ENCODE measurements around the gene SLC25A19.

DNA sequence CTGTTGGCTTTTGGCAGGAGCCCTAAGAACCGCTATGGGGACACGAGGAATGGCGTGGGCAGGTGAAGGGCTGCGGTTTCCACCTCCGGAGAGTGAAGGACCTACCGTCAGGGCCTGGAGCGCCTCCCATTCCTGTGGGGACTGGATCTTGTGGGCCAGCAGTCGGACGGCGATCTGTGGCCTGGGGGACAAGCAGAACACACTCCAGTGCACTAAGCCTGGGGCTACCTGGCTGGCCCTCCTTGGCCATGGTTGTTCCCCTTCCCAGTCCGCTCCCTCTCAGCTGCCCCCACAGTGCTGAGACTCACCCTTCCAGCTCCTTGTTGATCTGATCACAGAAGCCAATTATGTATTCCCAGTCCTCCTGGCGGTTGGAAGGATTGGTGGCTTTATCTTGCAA, 42.8 kb downstream of the SLC25A19 start:
- TF ChIP-seq, protein P1, sequence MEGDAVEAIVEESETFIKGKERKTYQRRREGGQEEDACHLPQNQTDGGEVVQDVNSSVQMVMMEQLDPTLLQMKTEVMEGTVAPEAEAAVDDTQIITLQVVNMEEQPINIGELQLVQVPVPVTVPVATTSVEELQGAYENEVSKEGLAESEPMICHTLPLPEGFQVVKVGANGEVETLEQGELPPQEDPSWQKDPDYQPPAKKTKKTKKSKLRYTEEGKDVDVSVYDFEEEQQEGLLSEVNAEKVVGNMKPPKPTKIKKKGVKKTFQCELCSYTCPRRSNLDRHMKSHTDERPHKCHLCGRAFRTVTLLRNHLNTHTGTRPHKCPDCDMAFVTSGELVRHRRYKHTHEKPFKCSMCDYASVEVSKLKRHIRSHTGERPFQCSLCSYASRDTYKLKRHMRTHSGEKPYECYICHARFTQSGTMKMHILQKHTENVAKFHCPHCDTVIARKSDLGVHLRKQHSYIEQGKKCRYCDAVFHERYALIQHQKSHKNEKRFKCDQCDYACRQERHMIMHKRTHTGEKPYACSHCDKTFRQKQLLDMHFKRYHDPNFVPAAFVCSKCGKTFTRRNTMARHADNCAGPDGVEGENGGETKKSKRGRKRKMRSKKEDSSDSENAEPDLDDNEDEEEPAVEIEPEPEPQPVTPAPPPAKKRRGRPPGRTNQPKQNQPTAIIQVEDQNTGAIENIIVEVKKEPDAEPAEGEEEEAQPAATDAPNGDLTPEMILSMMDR (IDR thresholded peaks at IDR 0.05), result no peak
- no peak for TF ChIP-seq POLR2A (IDR thresholded peaks at IDR 0.05)
